ENCODE measurements around the gene CST7. TPM values are rescaled to one million over a fixed set of nuclear protein-coding genes. Genes with fewer than 3 reads are reported as not detected.

The CST7 gene
- total and polyA plus RNA-seq, 2 of the 13 experiments (the other 11 are each of a cell fraction or from before 2014, with no cell fraction given) = not detected

DNA sequence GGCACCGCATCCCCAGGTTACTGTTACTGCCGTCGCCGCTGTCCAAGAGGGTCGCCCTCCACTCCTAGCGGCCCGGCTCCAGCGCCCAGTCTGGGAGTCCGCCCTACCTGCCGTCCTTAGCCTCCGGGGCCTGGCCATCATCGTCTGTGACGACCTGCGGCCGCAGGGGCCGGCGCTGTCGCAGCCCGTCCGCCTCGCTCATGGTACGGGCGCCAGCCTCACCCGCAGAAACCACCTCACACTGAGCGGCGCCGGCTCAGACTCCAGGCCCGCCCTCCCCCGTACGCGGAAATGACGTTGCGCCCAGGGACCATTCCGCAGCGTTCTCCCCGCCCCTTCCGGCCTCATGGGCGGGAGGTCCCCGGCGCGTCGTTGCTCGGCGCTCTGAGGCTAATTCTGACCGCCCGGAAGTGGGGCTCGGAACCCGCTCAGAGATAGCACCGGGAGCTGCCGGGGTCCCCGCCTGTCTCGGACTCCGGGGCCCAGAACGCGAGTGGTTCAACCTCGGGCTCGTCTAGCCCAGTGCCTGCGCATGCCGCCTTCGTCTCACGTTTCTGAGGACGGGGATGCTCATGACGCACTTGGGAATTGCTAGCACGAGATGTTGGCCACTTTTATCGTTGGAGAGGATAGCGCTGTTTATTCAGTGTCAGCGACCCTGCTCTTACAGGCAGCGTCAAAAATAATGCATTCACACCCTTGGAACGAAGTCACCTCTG, 43.6 kb downstream of the CST7 start, which contains the start of gene APMAP (continued):
- TF ChIP-seq ZNF816 (CRISPR knock-in tag; IDR thresholded peaks at IDR 0.05; ENCODE audit: borderline replicate concordance) (no peak; the same call in 1 of the 2 replicates), CREM (IDR thresholded peaks at IDR 0.05) (peak; percentile 97), CREM (CRISPR knock-in tag; IDR thresholded peaks at IDR 0.05) (peak; percentile 75; the same call in 1 of the 2 replicates), ZNF256 (CRISPR knock-in tag; conservative IDR thresholded peaks at IDR 0.05) (peak; percentile 96; the same call in 1 of the 2 replicates), ZMAT3 (CRISPR knock-in tag; conservative IDR thresholded peaks at IDR 0.05) (peak; percentile 98), HOXA5 (CRISPR knock-in tag; IDR thresholded peaks at IDR 0.05) (peak; percentile 96), ZKSCAN5 (CRISPR knock-in tag; IDR thresholded peaks at IDR 0.05) (0 out of 2 replicates have a peak, but pooled peaks have one; percentile 41), YEATS2 (CRISPR knock-in tag; IDR thresholded peaks at IDR 0.05; ENCODE audit: borderline replicate concordance) (peak; percentile 98), MTA1 (CRISPR knock-in tag; IDR thresholded peaks at IDR 0.05; ENCODE audit: borderline replicate concordance) (peak; percentile 67; the same call in 1 of the 2 replicates), JUN (CRISPR knock-in tag; IDR thresholded peaks at IDR 0.05) (peak; percentile 78; the same call in 1 of the 2 replicates), IKZF1 (IDR thresholded peaks at IDR 0.05) (no peak), MAFF (IDR thresholded peaks at IDR 0.05; ENCODE audit: low read depth, low read length) (no peak), XBP1 (CRISPR knock-in tag; IDR thresholded peaks at IDR 0.05) (peak; percentile 67; the same call in 1 of the 2 replicates), TBX3 (IDR thresholded peaks at IDR 0.05; ENCODE audit: borderline replicate concordance) (0 out of 2 replicates have a peak, but pooled peaks have one; percentile 10), PRPF4 (IDR thresholded peaks at IDR 0.05; ENCODE audit: low read depth, low read length, poor library complexity, severe bottlenecking) (no peak), ZNF451 (CRISPR knock-in tag; IDR thresholded peaks at IDR 0.05) (no peak; the same call in 1 of the 2 replicates), ZNF780A (CRISPR knock-in tag; IDR thresholded peaks at IDR 0.05) (no peak), ZBTB3 (CRISPR knock-in tag; IDR thresholded peaks at IDR 0.05; ENCODE audit: borderline replicate concordance, low read depth) (no peak; the same call in 1 of the 2 replicates), ZNF564 (CRISPR knock-in tag; IDR thresholded peaks at IDR 0.05) (peak; percentile 98), ESRRA (CRISPR knock-in tag; IDR thresholded peaks at IDR 0.05; ENCODE audit: low read depth) (peak; percentile 49; the same call in 1 of the 2 replicates), NFYB (CRISPR knock-in tag; IDR thresholded peaks at IDR 0.05) (peak; percentile 77), ZFP1 (CRISPR knock-in tag; IDR thresholded peaks at IDR 0.05) (peak; percentile 72; the same call in 1 of the 2 replicates), KLF6 (CRISPR knock-in tag; IDR thresholded peaks at IDR 0.05) (peak; percentile 93), ZMYM3 (CRISPR knock-in tag; IDR thresholded peaks at IDR 0.05) (no peak)
- TF ChIP-seq, protein P1, sequence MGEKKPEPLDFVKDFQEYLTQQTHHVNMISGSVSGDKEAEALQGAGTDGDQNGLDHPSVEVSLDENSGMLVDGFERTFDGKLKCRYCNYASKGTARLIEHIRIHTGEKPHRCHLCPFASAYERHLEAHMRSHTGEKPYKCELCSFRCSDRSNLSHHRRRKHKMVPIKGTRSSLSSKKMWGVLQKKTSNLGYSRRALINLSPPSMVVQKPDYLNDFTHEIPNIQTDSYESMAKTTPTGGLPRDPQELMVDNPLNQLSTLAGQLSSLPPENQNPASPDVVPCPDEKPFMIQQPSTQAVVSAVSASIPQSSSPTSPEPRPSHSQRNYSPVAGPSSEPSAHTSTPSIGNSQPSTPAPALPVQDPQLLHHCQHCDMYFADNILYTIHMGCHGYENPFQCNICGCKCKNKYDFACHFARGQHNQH (CRISPR knock-in tag; IDR thresholded peaks at IDR 0.05) = peak; percentile 97
- TF ChIP-seq, protein P2, sequence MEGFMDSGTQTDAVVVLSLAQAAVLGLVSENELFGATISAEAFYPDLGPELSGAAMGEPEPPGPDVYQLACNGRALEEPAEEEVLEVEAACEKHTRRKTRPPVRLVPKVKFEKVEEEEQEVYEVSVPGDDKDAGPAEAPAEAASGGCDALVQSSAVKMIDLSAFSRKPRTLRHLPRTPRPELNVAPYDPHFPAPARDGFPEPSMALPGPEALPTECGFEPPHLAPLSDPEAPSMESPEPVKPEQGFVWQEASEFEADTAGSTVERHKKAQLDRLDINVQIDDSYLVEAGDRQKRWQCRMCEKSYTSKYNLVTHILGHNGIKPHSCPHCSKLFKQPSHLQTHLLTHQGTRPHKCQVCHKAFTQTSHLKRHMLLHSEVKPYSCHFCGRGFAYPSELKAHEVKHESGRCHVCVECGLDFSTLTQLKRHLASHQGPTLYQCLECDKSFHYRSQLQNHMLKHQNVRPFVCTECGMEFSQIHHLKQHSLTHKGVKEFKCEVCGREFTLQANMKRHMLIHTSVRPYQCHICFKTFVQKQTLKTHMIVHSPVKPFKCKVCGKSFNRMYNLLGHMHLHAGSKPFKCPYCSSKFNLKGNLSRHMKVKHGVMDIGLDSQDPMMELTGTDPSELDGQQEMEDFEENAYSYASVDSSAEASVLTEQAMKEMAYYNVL (CRISPR knock-in tag; IDR thresholded peaks at IDR 0.05; ENCODE audit: borderline replicate concordance) = peak; percentile 73
- TF ChIP-seq, protein P3, sequence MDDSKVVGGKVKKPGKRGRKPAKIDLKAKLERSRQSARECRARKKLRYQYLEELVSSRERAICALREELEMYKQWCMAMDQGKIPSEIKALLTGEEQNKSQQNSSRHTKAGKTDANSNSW (CRISPR knock-in tag; IDR thresholded peaks at IDR 0.05; ENCODE audit: borderline replicate concordance) = peak; percentile 98; the same call in 1 of the 2 replicates
- TF ChIP-seq, protein P4, sequence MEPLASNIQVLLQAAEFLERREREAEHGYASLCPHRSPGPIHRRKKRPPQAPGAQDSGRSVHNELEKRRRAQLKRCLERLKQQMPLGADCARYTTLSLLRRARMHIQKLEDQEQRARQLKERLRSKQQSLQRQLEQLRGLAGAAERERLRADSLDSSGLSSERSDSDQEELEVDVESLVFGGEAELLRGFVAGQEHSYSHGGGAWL (CRISPR knock-in tag; IDR thresholded peaks at IDR 0.05) = peak; percentile 99

Data from HepG2 (cell line).